HL-60 (cell line): ENCODE data around the gene FSIP2.
A peak's percentile ranks its signal among the peaks of the same experiment; 100 is the strongest.

ENCODE experiments used
- DNase-seq, 2 experiments: peaks; one replicate each; pipeline ENCODE4 v3.0.0-alpha.2; 2010 to 2020; ENCODE audit warnings: low read depth in 1 of 2, low spot score in 1 of 2
- H3K27ac ChIP-seq: fragments of 250-450 bp; sonication (Bioruptor Pico); replicated peaks from 2 replicates; pipeline ENCODE4 v1.5.1; 2020; ENCODE audit warnings: mild to moderate bottlenecking, moderate library complexity
- H3K27me3 ChIP-seq: fragments of 250-450 bp; sonication (Bioruptor Pico); 2 replicates; pipeline ENCODE4 v1.5.1; 2021; ENCODE audit warnings: mild to moderate bottlenecking, moderate library complexity; ENCODE audit not compliant: insufficient read depth, poor library complexity, severe bottlenecking
- H3K4me3 ChIP-seq: replicated peaks from 2 replicates; pipeline ENCODE4 v1.5.1; 2011; ENCODE audit warnings: mild to moderate bottlenecking, control low read depth, low read length; ENCODE audit not compliant: insufficient read depth
- CTCF ChIP-seq: IDR thresholded peaks from one replicate; pipeline ENCODE4 v1.5.1; 2011; ENCODE audit warnings: low read length, control low read depth, inconsistent platforms; ENCODE audit not compliant: insufficient read depth
- GABPA ChIP-seq: IDR thresholded peaks from 2 replicates; pipeline ENCODE4 v1.6.1; 2012; ENCODE audit warnings: low read depth
- POLR2AphosphoS5 ChIP-seq: IDR thresholded peaks from 2 replicates; pipeline ENCODE4 v1.6.1; 2012; ENCODE audit warnings: low read depth
- REST ChIP-seq: IDR thresholded peaks from 2 replicates; pipeline ENCODE4 v1.6.1; 2012; ENCODE audit warnings: low read depth; ENCODE audit not compliant: insufficient replicate concordance
- SPI1 ChIP-seq: IDR thresholded peaks from 2 replicates; pipeline ENCODE4 v1.6.1; 2012; ENCODE audit warnings: low read depth, mild to moderate bottlenecking, borderline replicate concordance

Gene FSIP2

GRCh38 chr2:185757356-185757755 lies 18.8 kb downstream of the FSIP2 start:
- Histone ChIP-seq H3K27ac (no peak overlapping the region), H3K27me3 (no peaks in the 10 kb centered on the region), H3K4me3 (no peak overlapping the region)
- no peak for DNase-seq
- TF ChIP-seq REST (no peak), CTCF (no peak), SPI1 (no peak), POLR2AphosphoS5 (no peak), GABPA (no peak)

- no peak for TF ChIP-seq REST
- TF ChIP-seq GABPA, result no peak
- TF ChIP-seq SPI1, result no peak
- no peak for TF ChIP-seq POLR2AphosphoS5
- no peak for TF ChIP-seq CTCF
- Histone ChIP-seq H3K27me3 (no peaks in the 10 kb centered on the region), H3K27ac (no peak overlapping the region), H3K4me3 (no peak overlapping the region)
- DNase-seq, result no peak
Measured at GRCh38 chr2:185771396-185771795, 32.8 kb downstream of the FSIP2 start.

GRCh38 chr2:185780890-185781289 lies 42.3 kb downstream of the FSIP2 start:
- TF ChIP-seq POLR2AphosphoS5, result no peak
- no peaks in the 10 kb centered on the region for H3K27me3 ChIP-seq
- H3K27ac ChIP-seq, result no peak overlapping the region
- DNase-seq, result no peak
- no peak overlapping the region for H3K4me3 ChIP-seq

GRCh38 chr2:185782223-185782769 lies 43.7 kb downstream of the FSIP2 start:
- no peak for DNase-seq
- no peak overlapping the region for H3K4me3 ChIP-seq
- TF ChIP-seq GABPA (no peak), SPI1 (peak; percentile 73; the same call in 1 of the 2 replicates), CTCF (no peak), POLR2AphosphoS5 (no peak)
- no peaks in the 10 kb centered on the region for H3K27me3 ChIP-seq
- no peak overlapping the region for H3K27ac ChIP-seq
